ENCODE results near the gene ADAM15. TPM values are rescaled to one million over a fixed set of nuclear protein-coding genes. Genes with fewer than 3 reads are reported as not detected.

The ADAM15 gene
- total RNA-seq, 1 donor from 2014 or later, result 186 TPM

GRCh38 chr1:155110826-155111225, 59.7 kb downstream of the ADAM15 start:
- no peak for DNase-seq (ENCODE audit: low read depth)
- no peak for TF ChIP-seq CTCF (IDR thresholded peaks at IDR 0.05; ENCODE audit: insufficient read depth, low read length, poor library complexity, severe bottlenecking)
- no peaks in the 10 kb centered on the region for H3K36me3 ChIP-seq (ENCODE audit: control insufficient read depth, insufficient read depth, low read length)
- H3K27me3 ChIP-seq (ENCODE audit: control insufficient read depth, insufficient read depth, low read length), result peaks cover 3% of the 10 kb centered on the region
- no peak overlapping the region for H3K4me3 ChIP-seq (ENCODE audit: low read depth, low read length)

Other genes with a start within 250 kb of the ADAM15 start
- gene KCNN3, start 181.0 kb upstream of the ADAM15 start, total RNA-seq, result 0.04 and 0.34 TPM in 2 replicates
- gene PMVK, start 114.6 kb upstream of the ADAM15 start, total RNA-seq, result 9.7 and 13.6 TPM in 2 replicates
- 88.2 and 102 TPM in 2 replicates for gene PBXIP1, start 95.2 kb upstream of the ADAM15 start, total RNA-seq
- gene PYGO2, start 89.5 kb upstream of the ADAM15 start, total RNA-seq, result 21.2 and 27.8 TPM in 2 replicates
- 176 and 183 TPM in 2 replicates for gene SHC1, start 80.6 kb upstream of the ADAM15 start, total RNA-seq
- 67.4 and 72.4 TPM in 2 replicates for gene CKS1B, start 76.6 kb upstream of the ADAM15 start, total RNA-seq
- gene FLAD1, start 68.0 kb upstream of the ADAM15 start, total RNA-seq, result 53.0 and 60.9 TPM in 2 replicates
- 1.6 TPM in 1 of 2 replicates, not detected in the other for gene LENEP, start 57.7 kb upstream of the ADAM15 start, total RNA-seq
- 28.0 and 40.3 TPM in 2 replicates for gene ZBTB7B, start 48.5 kb upstream of the ADAM15 start, total RNA-seq
- 0.27 TPM in 1 of 2 replicates, not detected in the other for gene DCST2, start 17.5 kb upstream of the ADAM15 start, total RNA-seq
- not detected in 2 replicates for gene DCST1, start 17.5 kb upstream of the ADAM15 start, total RNA-seq
- gene EFNA4, start 12.4 kb downstream of the ADAM15 start, total RNA-seq, result 16.8 and 19.9 TPM in 2 replicates
- 1.6 and 1.7 TPM in 2 replicates for gene EFNA3, start 27.5 kb downstream of the ADAM15 start, total RNA-seq
- 126 and 166 TPM in 2 replicates for gene EFNA1, start 76.6 kb downstream of the ADAM15 start, total RNA-seq
- gene SLC50A1, start 84.5 kb downstream of the ADAM15 start, total RNA-seq, result 26.6 and 28.7 TPM in 2 replicates
- 36.4 and 74.9 TPM in 2 replicates for gene DPM3, start 89.2 kb downstream of the ADAM15 start, total RNA-seq
- 207 and 241 TPM in 2 replicates for gene KRTCAP2, start 122.0 kb downstream of the ADAM15 start, total RNA-seq
- gene TRIM46, start 122.5 kb downstream of the ADAM15 start, total RNA-seq, result 7.1 and 9.1 TPM in 2 replicates
- gene THBS3, start 156.6 kb downstream of the ADAM15 start, total RNA-seq, result 51.5 and 58.1 TPM in 2 replicates
- 79.3 and 84.3 TPM in 2 replicates for gene MTX1, start 157.4 kb downstream of the ADAM15 start, total RNA-seq
- 13.2 and 24.8 TPM in 2 replicates for gene ENTREP3, start 204.2 kb downstream of the ADAM15 start, total RNA-seq
- gene SCAMP3, start 211.0 kb downstream of the ADAM15 start, total RNA-seq, result 93.8 and 108 TPM in 2 replicates
- gene CLK2, start 222.2 kb downstream of the ADAM15 start, total RNA-seq, result 21.7 and 24.2 TPM in 2 replicates
- 2.8 and 3.8 TPM in 2 replicates for gene HCN3, start 226.1 kb downstream of the ADAM15 start, total RNA-seq

Measured in kidney epithelial cell (primary cell).